Measurements from ENCODE around the gene WASL. TPM values are rescaled to one million over a fixed set of nuclear protein-coding genes. Genes with fewer than 3 reads are reported as not detected.

The WASL gene
- total RNA-seq, 2 experiments from 2014 or later: 7.1 to 7.3 TPM

GRCh38 chr7:123719197-123719721 lies 29.5 kb downstream of the WASL start:
- DNase-seq: no peak
- Mint-ChIP-seq H3K9me3 (no peaks in the 10 kb centered on the region), H3K27ac (no peak overlapping the region), H3K36me3 (ENCODE audit: low read depth) (peaks cover 8% of the 10 kb centered on the region), H3K4me1 (peaks cover 26% of the 10 kb centered on the region), H3K4me3 (no peak overlapping the region), H3K27me3 (no peaks in the 10 kb centered on the region)
- CTCF ChIA-PET: interaction anchor here (0.8 kb wide), 1 partner anchor 18 kb away, joined by 4 read pairs; no protein-coding TSS in a partner anchor
- POLR2A ChIA-PET: no interaction called here

- ChIA-PET POLR2A (no interaction called here), CTCF (interaction anchor here (0.5 to 0.8 kb wide), 2 partner anchors 17 to 46 kb away, joined by 3 to 4 read pairs; no protein-coding TSS in a partner anchor)
- Mint-ChIP-seq H3K4me1 (peaks cover 28% of the 10 kb centered on the region), H3K27me3 (no peaks in the 10 kb centered on the region), H3K36me3 (ENCODE audit: low read depth) (peaks cover 9% of the 10 kb centered on the region), H3K27ac (no peak overlapping the region), H3K9me3 (no peaks in the 10 kb centered on the region), H3K4me3 (no peak overlapping the region)
- no peak for DNase-seq
Observed at GRCh38 chr7:123718773-123719172, 30.0 kb downstream of the WASL start.

GRCh38 chr7:123717689-123718088 lies 31.1 kb downstream of the WASL start:
- ChIA-PET POLR2A (interaction anchor here (1.9 kb wide), 1 partner anchor 31 kb away, joined by 7 read pairs; the partner anchor contains the start of gene WASL), CTCF (interaction anchor here (1.3 kb wide), 1 partner anchor 16 kb away, joined by 3 read pairs; no protein-coding TSS in a partner anchor)
- H3K27me3 Mint-ChIP-seq: no peaks in the 10 kb centered on the region
- H3K4me3 Mint-ChIP-seq: no peak overlapping the region
- H3K4me1 Mint-ChIP-seq: peaks cover 35% of the 10 kb centered on the region
- peaks cover 10% of the 10 kb centered on the region for H3K36me3 Mint-ChIP-seq (ENCODE audit: low read depth)
- DNase-seq: no peak
- no peaks in the 10 kb centered on the region for H3K9me3 Mint-ChIP-seq
- H3K27ac Mint-ChIP-seq: no peak overlapping the region

- CTCF ChIA-PET: interaction anchor here (1.3 kb wide), 1 partner anchor 16 kb away, joined by 3 read pairs; no protein-coding TSS in a partner anchor
- peaks cover 12% of the 10 kb centered on the region for H3K36me3 Mint-ChIP-seq (ENCODE audit: low read depth)
- no peak overlapping the region for H3K27ac Mint-ChIP-seq
- DNase-seq: no peak
- H3K4me1 Mint-ChIP-seq: peaks cover 43% of the 10 kb centered on the region
- H3K27me3 Mint-ChIP-seq: no peaks in the 10 kb centered on the region
- POLR2A ChIA-PET: interaction anchor here (1.9 kb wide), 1 partner anchor 32 kb away, joined by 7 read pairs; the partner anchor contains the start of gene WASL
- H3K9me3 Mint-ChIP-seq: no peaks in the 10 kb centered on the region
- H3K4me3 Mint-ChIP-seq: no peak overlapping the region
Observed at GRCh38 chr7:123716877-123717276, 31.9 kb downstream of the WASL start.

GRCh38 chr7:123715799-123716198 lies 33.0 kb downstream of the WASL start:
- ChIA-PET POLR2A (interaction anchor here (1.6 kb wide), 1 partner anchor 30 kb away, joined by 5 read pairs; no protein-coding TSS in a partner anchor), CTCF (no interaction called here)
- Mint-ChIP-seq H3K9me3 (no peaks in the 10 kb centered on the region), H3K4me3 (no peak overlapping the region), H3K36me3 (ENCODE audit: low read depth) (peaks cover 12% of the 10 kb centered on the region), H3K27ac (no peak overlapping the region), H3K4me1 (peaks cover 53% of the 10 kb centered on the region), H3K27me3 (no peaks in the 10 kb centered on the region)
- DNase-seq: no peak

GRCh38 chr7:123715198-123715597 lies 33.6 kb downstream of the WASL start:
- CTCF ChIA-PET: no interaction called here
- H3K4me3 Mint-ChIP-seq: no peak overlapping the region
- H3K4me1 Mint-ChIP-seq: peaks cover 59% of the 10 kb centered on the region
- H3K36me3 Mint-ChIP-seq (ENCODE audit: low read depth): peaks cover 12% of the 10 kb centered on the region
- H3K27me3 Mint-ChIP-seq: no peaks in the 10 kb centered on the region
- no peak for DNase-seq
- POLR2A ChIA-PET: interaction anchor here (1.6 kb wide), 1 partner anchor 30 kb away, joined by 5 read pairs; no protein-coding TSS in a partner anchor
- H3K27ac Mint-ChIP-seq: no peak overlapping the region
- no peaks in the 10 kb centered on the region for H3K9me3 Mint-ChIP-seq

GRCh38 chr7:123714296-123715080 lies 34.3 kb downstream of the WASL start:
- no peak for DNase-seq
- no peaks in the 10 kb centered on the region for H3K9me3 Mint-ChIP-seq
- H3K4me1 Mint-ChIP-seq: peaks cover 56% of the 10 kb centered on the region
- CTCF ChIA-PET: no interaction called here
- peaks cover 12% of the 10 kb centered on the region for H3K36me3 Mint-ChIP-seq (ENCODE audit: low read depth)
- POLR2A ChIA-PET: interaction anchor here (1.6 kb wide), 1 partner anchor 31 kb away, joined by 5 read pairs; no protein-coding TSS in a partner anchor
- no peak overlapping the region for H3K27ac Mint-ChIP-seq
- H3K4me3 Mint-ChIP-seq: no peak overlapping the region
- no peaks in the 10 kb centered on the region for H3K27me3 Mint-ChIP-seq

GRCh38 chr7:123712619-123713018 lies 36.2 kb downstream of the WASL start:
- Mint-ChIP-seq H3K9me3 (no peaks in the 10 kb centered on the region), H3K27me3 (no peaks in the 10 kb centered on the region), H3K4me1 (peaks cover 52% of the 10 kb centered on the region), H3K4me3 (no peak overlapping the region), H3K36me3 (ENCODE audit: low read depth) (peaks cover 23% of the 10 kb centered on the region), H3K27ac (peak overlapping the region; percentile 3)
- ChIA-PET CTCF (no interaction called here), POLR2A (interaction anchor here (2.0 kb wide), 1 partner anchor 36 kb away, joined by 8 read pairs; the partner anchor contains the start of gene WASL)
- no peak for DNase-seq

- CTCF ChIA-PET: no interaction called here
Observed at GRCh38 chr7:123711832-123712293, 36.9 kb downstream of the WASL start.

GRCh38 chr7:123710683-123711082 lies 38.1 kb downstream of the WASL start:
- ChIA-PET POLR2A (no interaction called here), CTCF (interaction anchor here (1.0 to 1.2 kb wide), 2 partner anchors 9 to 38 kb away, joined by 3 to 4 read pairs; partner anchors contain the start of gene WASL)
- Mint-ChIP-seq H3K9me3 (no peaks in the 10 kb centered on the region), H3K27ac (peak overlapping the region; percentile 33), H3K4me3 (no peak overlapping the region), H3K36me3 (ENCODE audit: low read depth) (peaks cover 22% of the 10 kb centered on the region), H3K4me1 (peaks cover 52% of the 10 kb centered on the region), H3K27me3 (no peaks in the 10 kb centered on the region)
- no peak for DNase-seq

More at GRCh38 chr7:123711832-123712293, 36.9 kb downstream of the WASL start:
- no peak for DNase-seq
- POLR2A ChIA-PET: interaction anchor here (2.0 kb wide), 1 partner anchor 37 kb away, joined by 8 read pairs; the partner anchor contains the start of gene WASL
- Mint-ChIP-seq H3K36me3 (ENCODE audit: low read depth) (peaks cover 24% of the 10 kb centered on the region), H3K4me3 (no peak overlapping the region), H3K27ac (peak overlapping the region; percentile 48), H3K27me3 (no peaks in the 10 kb centered on the region), H3K9me3 (no peaks in the 10 kb centered on the region), H3K4me1 (peaks cover 52% of the 10 kb centered on the region)

- Mint-ChIP-seq H3K9me3 (no peaks in the 10 kb centered on the region), H3K27ac (no peak overlapping the region), H3K4me1 (peaks cover 45% of the 10 kb centered on the region), H3K4me3 (no peak overlapping the region), H3K27me3 (no peaks in the 10 kb centered on the region), H3K36me3 (ENCODE audit: low read depth) (peaks cover 26% of the 10 kb centered on the region)
- no peak for DNase-seq
- POLR2A ChIA-PET: no interaction called here
- CTCF ChIA-PET: no interaction called here
Observed at GRCh38 chr7:123709525-123709924, 39.3 kb downstream of the WASL start.

GRCh38 chr7:123705211-123705901 lies 43.4 kb downstream of the WASL start:
- POLR2A ChIA-PET: interaction anchor here (1.6 to 1.8 kb wide), 2 partner anchors 28 to 43 kb away, joined by 3 to 5 read pairs; partner anchors contain the start of gene WASL
- H3K4me1 Mint-ChIP-seq: peaks cover 10% of the 10 kb centered on the region
- CTCF ChIA-PET: interaction anchor here (1.4 kb wide), 1 partner anchor 44 kb away, joined by 4 read pairs; the partner anchor contains the start of gene WASL
- no peaks in the 10 kb centered on the region for H3K9me3 Mint-ChIP-seq
- H3K36me3 Mint-ChIP-seq (ENCODE audit: low read depth): peaks cover 22% of the 10 kb centered on the region
- no peak overlapping the region for H3K27ac Mint-ChIP-seq
- H3K27me3 Mint-ChIP-seq: no peaks in the 10 kb centered on the region
- H3K4me3 Mint-ChIP-seq: no peak overlapping the region
- no peak for DNase-seq

All from activated CD4-positive, alpha-beta memory T cell treated with anti-CD3 and anti-CD28 coated beads, Interleukin-2, amount 10 ng/mL, durations not matched to agents 7 days and 5 days (primary cell).